HepG2 (cell line): ENCODE measurements around the gene CREB1. TPM values are rescaled to one million over a fixed set of nuclear protein-coding genes. Genes with fewer than 3 reads are reported as not detected.

Source experiments
- ATF7-NPFF ChIP-seq: sonication (generic); formaldehyde crosslinking; IDR thresholded peaks from 2 replicates; pipeline ENCODE4 v1.8.1; 2023; ENCODE audit warnings: mild to moderate bottlenecking, low read depth, missing genetic modification reagents, moderate library complexity
- CREM ChIP-seq, 2 experiments: sonication (generic) in 1 of 2; formaldehyde crosslinking in 1 of 2; IDR thresholded peaks; 2 replicates each; pipeline versions ENCODE4 v1.4.0 to v1.6.1; 2016 to 2020; ENCODE audit warnings: antibody characterized with exemption in 1 of 2, mild to moderate bottlenecking in 1 of 2, missing genetic modification reagents in 1 of 2
- HOXD1 ChIP-seq: sonication (generic); formaldehyde crosslinking; IDR thresholded peaks from 2 replicates; pipeline ENCODE4 v1.5.0; 2020; ENCODE audit warnings: missing genetic modification reagents
- MATR3 ChIP-seq: sonication (generic); formaldehyde crosslinking; IDR thresholded peaks from 2 replicates; pipeline ENCODE4 v1.4.0; 2020; ENCODE audit warnings: missing genetic modification reagents
- NFKBIZ ChIP-seq: IDR thresholded peaks from 2 replicates; pipeline ENCODE4 v1.6.1; 2018; ENCODE audit warnings: missing genetic modification reagents, missing compliant biosample characterization
- NR2F6 ChIP-seq, 2 experiments: IDR thresholded peaks; 2 replicates each; pipeline ENCODE4 v1.6.1; 2016; ENCODE audit warnings: antibody characterized with exemption in 1 of 2, mild to moderate bottlenecking in 1 of 2
- PLRG1 ChIP-seq: fragments of 450-650 bp; conservative IDR thresholded peaks from 2 replicates; pipeline ENCODE4 v1.6.1; 2016
- RORA ChIP-seq: sonication (generic); formaldehyde crosslinking; IDR thresholded peaks from 2 replicates; pipeline ENCODE4 v1.5.0; 2020; ENCODE audit warnings: mild to moderate bottlenecking, missing genetic modification reagents, moderate library complexity
- SATB2 ChIP-seq: sonication (generic); formaldehyde crosslinking; IDR thresholded peaks from 2 replicates; pipeline ENCODE4 v1.5.0; 2020; ENCODE audit warnings: missing genetic modification reagents
- SMARCC2 ChIP-seq: fragments of 450-650 bp; IDR thresholded peaks from 2 replicates; pipeline ENCODE4 v1.6.1; 2017; ENCODE audit warnings: antibody characterized with exemption, mild to moderate bottlenecking
- SOX6 ChIP-seq, 2 experiments: fragments of 450-650 bp in 1 of 2; sonication (generic) in 1 of 2; formaldehyde crosslinking in 1 of 2; IDR thresholded peaks; 2 replicates each; pipeline versions ENCODE4 v1.4.0 to v1.6.1; 2017 to 2020; ENCODE audit warnings: antibody characterized with exemption in 1 of 2, mild to moderate bottlenecking in 1 of 2, missing genetic modification reagents in 1 of 2
- STAG1 ChIP-seq: sonication (generic); formaldehyde crosslinking; IDR thresholded peaks from 2 replicates; pipeline ENCODE4 v1.4.0; 2020; ENCODE audit warnings: missing genetic modification reagents
- ZHX1 ChIP-seq: sonication (generic); formaldehyde crosslinking; IDR thresholded peaks from 2 replicates; pipeline ENCODE4 v1.8.1; 2022; ENCODE audit warnings: low read depth, mild to moderate bottlenecking, missing genetic modification reagents
- ZNF264 ChIP-seq: sonication (generic); formaldehyde crosslinking; IDR thresholded peaks from 2 replicates; pipeline ENCODE4 v1.4.0; 2020; ENCODE audit warnings: missing genetic modification reagents
- ZNF335 ChIP-seq: sonication (generic); formaldehyde crosslinking; IDR thresholded peaks from 2 replicates; pipeline ENCODE4 v1.4.0; 2020; ENCODE audit warnings: missing genetic modification reagents
- ZNF33A ChIP-seq: sonication (generic); formaldehyde crosslinking; IDR thresholded peaks from 2 replicates; pipeline ENCODE4 v1.5.1; 2020; ENCODE audit warnings: missing genetic modification reagents, mild to moderate bottlenecking, moderate library complexity, borderline replicate concordance
- ZNF33B ChIP-seq: sonication (generic); formaldehyde crosslinking; IDR thresholded peaks from 2 replicates; pipeline ENCODE4 v1.5.1; 2020; ENCODE audit warnings: mild to moderate bottlenecking, missing genetic modification reagents
- ZNF768 ChIP-seq: sonication (generic); formaldehyde crosslinking; IDR thresholded peaks from 2 replicates; pipeline ENCODE4 v1.4.0; 2020; ENCODE audit warnings: missing genetic modification reagents
- ZNF775 ChIP-seq: sonication (generic); formaldehyde crosslinking; IDR thresholded peaks from 2 replicates; pipeline ENCODE4 v1.4.0; 2020; ENCODE audit warnings: missing genetic modification reagents, mild to moderate bottlenecking, moderate library complexity, borderline replicate concordance
- ZSCAN12 ChIP-seq: sonication (generic); formaldehyde crosslinking; IDR thresholded peaks from 2 replicates; pipeline ENCODE4 v1.9.0; 2021; ENCODE audit warnings: mild to moderate bottlenecking, missing genetic modification reagents
- polyA plus RNA-seq, 8 experiments: library from polyadenylated mRNA; depleted of rRNA in 3 of 8; stranded (reverse) in 7 of 8; unstranded in 1 of 8; fragments of >200 nt; fragmentation: Illumina TruSeq in 4 of 8; extraction: Trizol in 4 of 8; gene quantifications; 2 replicates each; pipeline versions ENCODE4 v1.2.1 to v1.2.3, GENCODE V29; 2011 to 2016; ENCODE audit warnings: low read depth in 4 of 8, missing spikeins in 1 of 8, mixed read lengths in 1 of 8; ENCODE audit not compliant: insufficient read depth in 1 of 8
- total RNA-seq, 5 experiments: library from RNA; depleted of rRNA; stranded (reverse); fragments of >200 nt; fragmentation: Illumina TruSeq; extraction: Trizol; gene quantifications; 2 replicates each; pipeline ENCODE4 v1.2.3, GENCODE V29; 2016; ENCODE audit warnings: low read depth in 1 of 5
- TF ChIP-seq, protein P1 (sequence below): sonication (generic); formaldehyde crosslinking; IDR thresholded peaks from 2 replicates; pipeline ENCODE4 v1.5.1; 2020; ENCODE audit warnings: missing genetic modification reagents, mild to moderate bottlenecking, borderline replicate concordance
- TF ChIP-seq, protein P2 (sequence below): sonication (generic); formaldehyde crosslinking; IDR thresholded peaks from 2 replicates; pipeline ENCODE4 v1.8.1; 2023; ENCODE audit warnings: missing genetic modification reagents, inconsistent platforms, borderline replicate concordance
- TF ChIP-seq, protein P3 (sequence below): IDR thresholded peaks from 2 replicates; pipeline ENCODE4 v1.6.1; 2016; ENCODE audit warnings: mild to moderate bottlenecking, missing biosample characterization, missing genetic modification reagents

The CREB1 gene
- total and polyA plus RNA-seq, 2 of the 13 experiments (the other 11 are each of a cell fraction or from before 2014, with no cell fraction given) = 51.8 to 51.9 TPM

GRCh38 chr2:207529330-207530159 lies at the start of gene CREB1 (continued):
- TF ChIP-seq ZNF775 (CRISPR knock-in tag) (peak; percentile 90; the same call in 1 of the 2 replicates), NFKBIZ (CRISPR knock-in tag) (no peak; the same call in 1 of the 2 replicates), CREM (IDR thresholded peaks at IDR 0.05) (peak; percentile 84), CREM (CRISPR knock-in tag; IDR thresholded peaks at IDR 0.05) (no peak), ZNF33A (CRISPR knock-in tag) (no peak; the same call in 1 of the 2 replicates), NR2F6 (IDR thresholded peaks at IDR 0.05) (no peak), NR2F6 (CRISPR knock-in tag; IDR thresholded peaks at IDR 0.05) (no peak), HOXD1 (CRISPR knock-in tag) (peak; percentile 13; the same call in 1 of the 2 replicates), ZNF335 (CRISPR knock-in tag) (peak; percentile 78; the same call in 1 of the 2 replicates), ZNF768 (peak; percentile 60; the same call in 1 of the 2 replicates), ZNF33B (CRISPR knock-in tag) (peak; percentile 37; the same call in 1 of the 2 replicates), PLRG1 (no peak), SOX6 (IDR thresholded peaks at IDR 0.05) (no peak), SOX6 (CRISPR knock-in tag; IDR thresholded peaks at IDR 0.05) (peak; percentile 39), ZNF264 (CRISPR knock-in tag) (no peak), ZSCAN12 (peak; percentile 84; the same call in 1 of the 2 replicates), SATB2 (CRISPR knock-in tag) (peak; percentile 81), SMARCC2 (no peak), STAG1 (peak; percentile 27; the same call in 1 of the 2 replicates), ZHX1 (CRISPR knock-in tag) (peak; percentile 99), MATR3 (CRISPR knock-in tag) (no peak), ATF7-NPFF (CRISPR knock-in tag) (peak; percentile 82), RORA (CRISPR knock-in tag) (no peak)
- TF ChIP-seq, protein P1, sequence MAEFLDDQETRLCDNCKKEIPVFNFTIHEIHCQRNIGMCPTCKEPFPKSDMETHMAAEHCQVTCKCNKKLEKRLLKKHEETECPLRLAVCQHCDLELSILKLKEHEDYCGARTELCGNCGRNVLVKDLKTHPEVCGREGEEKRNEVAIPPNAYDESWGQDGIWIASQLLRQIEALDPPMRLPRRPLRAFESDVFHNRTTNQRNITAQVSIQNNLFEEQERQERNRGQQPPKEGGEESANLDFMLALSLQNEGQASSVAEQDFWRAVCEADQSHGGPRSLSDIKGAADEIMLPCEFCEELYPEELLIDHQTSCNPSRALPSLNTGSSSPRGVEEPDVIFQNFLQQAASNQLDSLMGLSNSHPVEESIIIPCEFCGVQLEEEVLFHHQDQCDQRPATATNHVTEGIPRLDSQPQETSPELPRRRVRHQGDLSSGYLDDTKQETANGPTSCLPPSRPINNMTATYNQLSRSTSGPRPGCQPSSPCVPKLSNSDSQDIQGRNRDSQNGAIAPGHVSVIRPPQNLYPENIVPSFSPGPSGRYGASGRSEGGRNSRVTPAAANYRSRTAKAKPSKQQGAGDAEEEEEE = no peak
- TF ChIP-seq, protein P2, sequence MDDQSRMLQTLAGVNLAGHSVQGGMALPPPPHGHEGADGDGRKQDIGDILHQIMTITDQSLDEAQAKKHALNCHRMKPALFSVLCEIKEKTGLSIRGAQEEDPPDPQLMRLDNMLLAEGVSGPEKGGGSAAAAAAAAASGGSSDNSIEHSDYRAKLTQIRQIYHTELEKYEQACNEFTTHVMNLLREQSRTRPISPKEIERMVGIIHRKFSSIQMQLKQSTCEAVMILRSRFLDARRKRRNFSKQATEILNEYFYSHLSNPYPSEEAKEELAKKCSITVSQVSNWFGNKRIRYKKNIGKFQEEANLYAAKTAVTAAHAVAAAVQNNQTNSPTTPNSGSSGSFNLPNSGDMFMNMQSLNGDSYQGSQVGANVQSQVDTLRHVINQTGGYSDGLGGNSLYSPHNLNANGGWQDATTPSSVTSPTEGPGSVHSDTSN = no peak
- TF ChIP-seq, protein P3, sequence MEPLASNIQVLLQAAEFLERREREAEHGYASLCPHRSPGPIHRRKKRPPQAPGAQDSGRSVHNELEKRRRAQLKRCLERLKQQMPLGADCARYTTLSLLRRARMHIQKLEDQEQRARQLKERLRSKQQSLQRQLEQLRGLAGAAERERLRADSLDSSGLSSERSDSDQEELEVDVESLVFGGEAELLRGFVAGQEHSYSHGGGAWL = peak; percentile 69; the same call in 1 of the 2 replicates
